C4-2B (cell line): ENCODE data around the gene SNRNP35.

Source experiments
- ZFX ChIP-seq: fragments of 450-650 bp; IDR thresholded peaks from 2 replicates; pipeline ENCODE4 v1.6.1; 2017
- TF ChIP-seq, protein P1 (sequence below): fragments of 450-650 bp; conservative IDR thresholded peaks from 2 replicates; pipeline ENCODE4 v1.5.1; 2017; ENCODE audit warnings: mild to moderate bottlenecking

DNA sequence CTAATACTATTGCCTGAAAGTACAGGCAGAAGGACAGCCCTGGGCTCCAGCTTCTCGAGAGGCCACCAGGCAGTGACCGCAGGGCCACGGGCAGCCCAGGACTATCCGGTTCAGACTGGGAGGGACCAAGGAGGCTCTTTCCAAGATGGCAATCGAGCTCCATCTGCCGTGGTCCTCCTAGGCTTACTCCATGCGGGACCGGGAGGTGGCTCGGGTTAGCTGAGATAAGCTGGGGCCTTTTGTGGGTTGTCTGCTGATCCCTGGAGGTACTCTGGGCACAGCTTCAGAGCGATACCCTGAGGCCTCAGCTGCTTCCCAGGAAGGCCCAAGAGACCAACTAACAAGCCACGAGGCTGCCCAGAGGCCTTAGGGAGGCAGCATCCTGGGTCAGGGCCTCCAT is 33.1 kb downstream of the SNRNP35 start:
- TF ChIP-seq, protein P1, sequence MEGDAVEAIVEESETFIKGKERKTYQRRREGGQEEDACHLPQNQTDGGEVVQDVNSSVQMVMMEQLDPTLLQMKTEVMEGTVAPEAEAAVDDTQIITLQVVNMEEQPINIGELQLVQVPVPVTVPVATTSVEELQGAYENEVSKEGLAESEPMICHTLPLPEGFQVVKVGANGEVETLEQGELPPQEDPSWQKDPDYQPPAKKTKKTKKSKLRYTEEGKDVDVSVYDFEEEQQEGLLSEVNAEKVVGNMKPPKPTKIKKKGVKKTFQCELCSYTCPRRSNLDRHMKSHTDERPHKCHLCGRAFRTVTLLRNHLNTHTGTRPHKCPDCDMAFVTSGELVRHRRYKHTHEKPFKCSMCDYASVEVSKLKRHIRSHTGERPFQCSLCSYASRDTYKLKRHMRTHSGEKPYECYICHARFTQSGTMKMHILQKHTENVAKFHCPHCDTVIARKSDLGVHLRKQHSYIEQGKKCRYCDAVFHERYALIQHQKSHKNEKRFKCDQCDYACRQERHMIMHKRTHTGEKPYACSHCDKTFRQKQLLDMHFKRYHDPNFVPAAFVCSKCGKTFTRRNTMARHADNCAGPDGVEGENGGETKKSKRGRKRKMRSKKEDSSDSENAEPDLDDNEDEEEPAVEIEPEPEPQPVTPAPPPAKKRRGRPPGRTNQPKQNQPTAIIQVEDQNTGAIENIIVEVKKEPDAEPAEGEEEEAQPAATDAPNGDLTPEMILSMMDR = no peak
- TF ChIP-seq ZFX = no peak
